Measurements from ENCODE around the gene MB. TPM values are rescaled to one million over a fixed set of nuclear protein-coding genes. Genes with fewer than 3 reads are reported as not detected.

The MB gene
- total and polyA plus RNA-seq, 12 donors: 0.35 to 32.8 (median 2.0) TPM

DNA sequence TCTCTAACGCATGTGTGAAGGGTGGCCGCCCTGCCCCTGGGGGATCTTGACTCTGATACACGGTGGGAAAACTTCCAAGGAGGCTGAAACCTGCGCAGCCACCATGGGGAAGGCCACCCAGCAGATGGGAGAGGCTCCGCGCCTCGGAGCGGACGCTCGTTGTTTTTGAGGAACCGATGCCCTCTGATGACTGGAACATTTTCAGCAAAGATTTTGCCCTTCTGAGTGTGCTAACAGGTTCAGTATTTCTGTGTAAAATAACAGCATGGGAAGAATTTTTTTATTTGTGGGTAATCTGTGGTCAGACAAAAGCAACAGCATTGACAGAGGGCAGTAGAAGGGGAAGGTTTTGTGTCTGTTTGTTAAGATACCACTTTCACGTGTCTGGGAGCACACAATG, 16.7 kb downstream of the MB start:
- H3K4me3 ChIP-seq: no peak overlapping the region
- TF ChIP-seq, protein P1, sequence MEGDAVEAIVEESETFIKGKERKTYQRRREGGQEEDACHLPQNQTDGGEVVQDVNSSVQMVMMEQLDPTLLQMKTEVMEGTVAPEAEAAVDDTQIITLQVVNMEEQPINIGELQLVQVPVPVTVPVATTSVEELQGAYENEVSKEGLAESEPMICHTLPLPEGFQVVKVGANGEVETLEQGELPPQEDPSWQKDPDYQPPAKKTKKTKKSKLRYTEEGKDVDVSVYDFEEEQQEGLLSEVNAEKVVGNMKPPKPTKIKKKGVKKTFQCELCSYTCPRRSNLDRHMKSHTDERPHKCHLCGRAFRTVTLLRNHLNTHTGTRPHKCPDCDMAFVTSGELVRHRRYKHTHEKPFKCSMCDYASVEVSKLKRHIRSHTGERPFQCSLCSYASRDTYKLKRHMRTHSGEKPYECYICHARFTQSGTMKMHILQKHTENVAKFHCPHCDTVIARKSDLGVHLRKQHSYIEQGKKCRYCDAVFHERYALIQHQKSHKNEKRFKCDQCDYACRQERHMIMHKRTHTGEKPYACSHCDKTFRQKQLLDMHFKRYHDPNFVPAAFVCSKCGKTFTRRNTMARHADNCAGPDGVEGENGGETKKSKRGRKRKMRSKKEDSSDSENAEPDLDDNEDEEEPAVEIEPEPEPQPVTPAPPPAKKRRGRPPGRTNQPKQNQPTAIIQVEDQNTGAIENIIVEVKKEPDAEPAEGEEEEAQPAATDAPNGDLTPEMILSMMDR (IDR thresholded peaks at IDR 0.05): no peak
- no peak for TF ChIP-seq POLR2A (IDR thresholded peaks at IDR 0.05)
- H3K27ac ChIP-seq: no peak overlapping the region
- no peaks in the 10 kb centered on the region for H3K36me3 ChIP-seq (replicated peaks in 1 of 2)
- H3K27me3 ChIP-seq: no peaks in the 10 kb centered on the region
- intact Hi-C loops (cut with DNase I): no loop called here
- no peaks in the 10 kb centered on the region for H3K9me3 ChIP-seq (replicated peaks in 1 of 3)
- WGBS, 4 donors: 69 to 79% (median 76%) methylated on average over 12 of the region's 12 CpGs
- DNase-seq: peak in 1 of 7 donors; percentile 28
- no peaks in the 10 kb centered on the region for H3K4me1 ChIP-seq (replicated peaks in 1 of 2)

DNA sequence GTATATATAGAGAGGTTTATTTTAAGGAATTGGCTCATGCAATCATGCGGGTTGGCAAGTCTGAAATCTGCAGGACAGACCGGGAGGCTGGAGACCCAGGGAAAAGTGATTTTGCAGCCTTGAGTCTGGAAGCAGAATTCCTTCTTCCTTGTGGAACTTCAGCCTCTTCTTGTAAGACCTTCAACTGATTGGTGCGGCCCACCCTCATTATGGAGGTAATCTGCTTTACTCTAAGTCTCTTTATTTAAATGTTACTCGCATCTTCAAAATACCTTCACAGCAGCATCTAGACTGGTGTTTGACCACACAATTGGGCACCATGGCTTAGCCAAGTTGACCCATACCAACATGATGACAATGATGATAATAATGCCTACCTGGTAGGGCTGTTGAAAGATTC, 17.8 kb downstream of the MB start:
- DNase-seq: no peak
- Histone ChIP-seq H3K4me3 (no peak overlapping the region), H3K4me1 (replicated peaks in 1 of 2) (no peaks in the 10 kb centered on the region), H3K27me3 (no peaks in the 10 kb centered on the region), H3K27ac (no peak overlapping the region), H3K9me3 (replicated peaks in 1 of 3) (no peaks in the 10 kb centered on the region), H3K36me3 (replicated peaks in 1 of 2) (no peaks in the 10 kb centered on the region)
- TF ChIP-seq, protein P1 (IDR thresholded peaks at IDR 0.05): no peak
- no peak for TF ChIP-seq POLR2A (IDR thresholded peaks at IDR 0.05)
- intact Hi-C loops (cut with DNase I): no loop called here
- 85 to 96% (median 93%) methylated on average over 4 of the region's 4 CpGs for WGBS, 4 donors

DNA sequence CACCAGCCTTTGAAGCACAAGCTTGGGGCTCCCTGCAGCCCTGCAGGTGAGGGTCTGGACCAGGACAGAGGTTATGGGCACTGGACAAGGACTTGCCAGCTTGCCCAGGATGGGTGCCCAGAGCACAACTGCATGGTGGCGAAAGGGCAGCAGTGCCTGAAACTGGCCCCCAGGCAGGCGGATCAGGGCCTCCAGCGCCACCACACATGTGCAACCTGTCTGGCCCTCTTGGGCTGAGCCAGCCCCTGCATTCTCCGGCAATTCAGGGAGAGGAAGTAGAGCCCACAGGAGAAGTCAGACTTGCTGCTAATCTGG, 18.8 kb downstream of the MB start:
- DNase-seq: no peak
- Histone ChIP-seq H3K4me1 (replicated peaks in 1 of 2) (no peaks in the 10 kb centered on the region), H3K27me3 (no peaks in the 10 kb centered on the region), H3K27ac (no peak overlapping the region), H3K36me3 (replicated peaks in 1 of 2) (no peaks in the 10 kb centered on the region), H3K9me3 (replicated peaks in 1 of 3) (no peaks in the 10 kb centered on the region), H3K4me3 (no peak overlapping the region)
- TF ChIP-seq, protein P1 (IDR thresholded peaks at IDR 0.05): no peak
- no peak for TF ChIP-seq POLR2A (IDR thresholded peaks at IDR 0.05)
- intact Hi-C loops (cut with DNase I): no loop called here
- 86 to 95% (median 94%) methylated on average over 4 of the region's 4 CpGs for WGBS, 4 donors

DNA sequence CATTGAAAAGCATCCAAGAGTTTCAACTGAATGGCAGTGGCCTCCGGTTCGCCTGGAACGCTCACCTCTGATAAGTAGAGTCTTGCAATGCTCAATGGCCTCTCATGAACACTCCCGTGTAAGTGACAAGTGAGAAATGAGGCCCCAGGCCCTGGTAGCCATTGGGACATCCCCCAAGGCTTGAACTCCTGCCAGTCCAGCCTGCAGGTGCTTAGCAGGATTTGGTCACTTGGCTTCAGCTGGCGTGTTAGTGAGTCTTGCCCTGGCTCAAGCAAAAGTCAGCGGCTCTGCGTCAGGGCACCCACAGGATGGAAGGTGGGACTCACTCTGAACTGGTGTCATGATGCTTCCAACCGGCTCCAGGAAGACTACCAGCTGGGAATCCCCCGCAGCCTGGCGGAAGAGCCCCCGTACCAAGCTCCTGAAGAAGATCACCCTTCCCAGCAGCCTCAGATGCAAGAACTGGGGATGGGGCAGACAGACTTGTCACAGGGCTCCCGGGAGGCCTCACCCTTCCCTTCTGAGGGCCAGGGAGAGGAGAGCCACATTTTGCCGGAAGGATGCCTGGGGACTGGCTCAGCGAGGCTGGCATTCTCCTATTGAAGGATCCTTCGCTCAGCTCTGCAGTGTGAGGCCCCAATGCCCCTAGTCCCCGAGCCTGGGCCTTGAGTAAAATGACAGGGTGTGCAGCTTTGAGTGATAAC, 19.3 kb downstream of the MB start:
- no peak for DNase-seq
- intact Hi-C loops (cut with DNase I): no loop called here
- no peaks in the 10 kb centered on the region for H3K36me3 ChIP-seq (replicated peaks in 1 of 2)
- TF ChIP-seq, protein P1 (IDR thresholded peaks at IDR 0.05): no peak
- TF ChIP-seq POLR2A (IDR thresholded peaks at IDR 0.05): no peak
- H3K27me3 ChIP-seq: no peaks in the 10 kb centered on the region
- H3K9me3 ChIP-seq (replicated peaks in 1 of 3): no peaks in the 10 kb centered on the region
- no peaks in the 10 kb centered on the region for H3K4me1 ChIP-seq (replicated peaks in 1 of 2)
- H3K27ac ChIP-seq: no peak overlapping the region
- WGBS, 4 donors: 87 to 89% (median 89%) methylated on average over 11 to 16 of the region's 16 CpGs
- H3K4me3 ChIP-seq: no peak overlapping the region
